ENCODE measurements around the gene IQCK.

- TF ChIP-seq, protein P1, sequence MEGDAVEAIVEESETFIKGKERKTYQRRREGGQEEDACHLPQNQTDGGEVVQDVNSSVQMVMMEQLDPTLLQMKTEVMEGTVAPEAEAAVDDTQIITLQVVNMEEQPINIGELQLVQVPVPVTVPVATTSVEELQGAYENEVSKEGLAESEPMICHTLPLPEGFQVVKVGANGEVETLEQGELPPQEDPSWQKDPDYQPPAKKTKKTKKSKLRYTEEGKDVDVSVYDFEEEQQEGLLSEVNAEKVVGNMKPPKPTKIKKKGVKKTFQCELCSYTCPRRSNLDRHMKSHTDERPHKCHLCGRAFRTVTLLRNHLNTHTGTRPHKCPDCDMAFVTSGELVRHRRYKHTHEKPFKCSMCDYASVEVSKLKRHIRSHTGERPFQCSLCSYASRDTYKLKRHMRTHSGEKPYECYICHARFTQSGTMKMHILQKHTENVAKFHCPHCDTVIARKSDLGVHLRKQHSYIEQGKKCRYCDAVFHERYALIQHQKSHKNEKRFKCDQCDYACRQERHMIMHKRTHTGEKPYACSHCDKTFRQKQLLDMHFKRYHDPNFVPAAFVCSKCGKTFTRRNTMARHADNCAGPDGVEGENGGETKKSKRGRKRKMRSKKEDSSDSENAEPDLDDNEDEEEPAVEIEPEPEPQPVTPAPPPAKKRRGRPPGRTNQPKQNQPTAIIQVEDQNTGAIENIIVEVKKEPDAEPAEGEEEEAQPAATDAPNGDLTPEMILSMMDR (IDR thresholded peaks at IDR 0.05): no peak
- TF ChIP-seq POLR2A (IDR thresholded peaks at IDR 0.05): no peak
Observed at GRCh38 chr16:19854543-19854876, 136.4 kb downstream of the IQCK start.

Measured in thyroid gland (tissue), 4 donors.